ENCODE data around the gene SLC10A6.
A peak's percentile ranks its signal among the peaks of the same experiment; 100 is the strongest.

The SLC10A6 gene

DNA sequence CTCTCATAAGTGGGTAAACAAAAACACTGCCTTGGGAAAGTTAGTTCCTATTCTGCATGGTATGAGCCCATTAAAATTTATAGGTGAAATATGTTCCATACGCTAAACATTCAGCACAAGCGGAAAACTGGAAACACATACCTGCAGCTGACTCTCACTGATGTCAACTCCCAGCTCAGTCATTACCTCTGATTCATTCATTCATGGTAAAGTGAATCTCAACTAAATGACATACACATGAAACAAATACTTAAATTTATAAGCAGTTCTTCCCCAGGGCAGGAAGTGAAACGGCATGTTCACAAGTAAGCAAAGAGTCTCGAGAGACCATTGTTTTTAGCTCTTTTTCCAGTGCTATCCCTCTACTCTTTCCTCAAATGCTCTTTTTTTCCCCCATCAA, 1.6 kb downstream of the SLC10A6 start:
- DNase-seq (ENCODE audit: low spot score): no peak

DNA sequence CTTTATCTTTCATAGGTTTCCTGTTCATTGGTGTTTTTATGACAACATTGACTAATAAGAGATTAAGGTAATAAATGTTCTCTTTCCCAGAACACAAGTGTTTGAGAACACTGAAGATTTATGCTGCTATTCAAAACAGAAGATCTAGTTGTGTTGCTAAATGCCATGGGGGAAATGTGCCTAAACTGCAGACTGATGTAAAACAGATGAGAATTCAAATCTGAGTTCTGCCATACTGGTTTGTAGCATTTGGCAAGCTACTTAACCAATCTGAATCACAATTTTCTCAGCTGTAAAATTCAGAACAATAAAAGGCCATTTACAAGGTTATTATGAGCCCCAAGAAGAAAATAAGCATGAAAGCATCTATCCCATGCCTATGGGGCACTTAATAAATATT, 2.3 kb downstream of the SLC10A6 start:
- DNase-seq (ENCODE audit: low spot score): no peak

DNA sequence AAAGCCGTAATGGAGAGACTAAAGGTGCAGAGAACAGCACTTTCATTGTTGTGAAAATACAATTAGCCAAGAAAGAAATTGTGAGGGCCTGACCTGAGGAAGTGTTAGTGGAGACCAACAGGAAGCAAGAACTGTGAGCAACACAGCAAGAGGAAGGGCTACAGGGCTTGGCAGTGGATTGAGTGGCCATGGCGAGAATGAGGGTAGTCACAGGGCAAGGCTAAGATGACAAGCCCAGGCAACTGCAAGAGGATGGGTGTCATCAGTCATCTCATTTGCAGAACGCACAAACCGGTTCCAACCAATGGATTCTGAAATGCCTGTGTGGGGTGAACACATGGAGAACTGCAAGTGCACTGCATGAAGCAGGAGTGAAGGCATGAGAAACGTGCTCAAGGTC, 3.6 kb downstream of the SLC10A6 start:
- DNase-seq (ENCODE audit: low spot score): no peak

DNA sequence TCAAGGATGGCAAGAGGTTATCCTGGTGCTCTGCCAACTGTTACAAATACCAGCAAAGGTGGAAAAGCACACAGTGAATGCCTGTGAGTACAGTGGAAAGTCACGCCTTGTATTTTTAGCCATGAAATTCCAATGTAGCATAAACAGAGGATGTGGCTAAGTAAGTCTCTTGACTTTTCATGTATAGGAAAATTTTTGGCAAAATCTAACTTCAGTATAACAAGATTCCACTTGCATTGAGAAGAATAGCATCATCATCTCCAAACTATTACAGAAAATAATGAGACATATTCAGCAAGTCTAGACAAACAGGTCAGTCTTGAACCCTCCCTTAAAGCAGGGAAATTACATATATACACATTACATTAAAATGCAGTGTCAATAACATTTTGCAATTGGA, 7.9 kb downstream of the SLC10A6 start:
- no peak for DNase-seq (ENCODE audit: low spot score)

DNA sequence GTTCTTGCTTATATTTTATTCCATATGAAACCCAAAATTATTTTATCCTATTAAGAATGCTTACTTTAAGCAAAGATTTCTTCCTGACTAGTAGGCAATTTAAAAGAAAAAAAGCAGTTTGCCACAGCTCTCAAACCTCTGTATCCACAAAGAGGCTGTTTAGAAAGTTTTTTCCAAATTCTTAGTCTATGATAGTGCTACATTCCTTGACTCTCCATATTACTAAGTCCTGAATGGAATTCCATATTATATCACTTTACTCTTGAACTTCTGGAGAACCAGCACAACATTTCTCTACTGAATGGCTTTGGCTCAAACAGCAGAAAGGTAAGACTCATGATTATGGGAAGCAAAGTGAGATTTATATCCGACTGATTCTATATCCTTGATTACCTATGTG, 8.3 kb downstream of the SLC10A6 start:
- no peak for DNase-seq (ENCODE audit: low spot score)

DNA sequence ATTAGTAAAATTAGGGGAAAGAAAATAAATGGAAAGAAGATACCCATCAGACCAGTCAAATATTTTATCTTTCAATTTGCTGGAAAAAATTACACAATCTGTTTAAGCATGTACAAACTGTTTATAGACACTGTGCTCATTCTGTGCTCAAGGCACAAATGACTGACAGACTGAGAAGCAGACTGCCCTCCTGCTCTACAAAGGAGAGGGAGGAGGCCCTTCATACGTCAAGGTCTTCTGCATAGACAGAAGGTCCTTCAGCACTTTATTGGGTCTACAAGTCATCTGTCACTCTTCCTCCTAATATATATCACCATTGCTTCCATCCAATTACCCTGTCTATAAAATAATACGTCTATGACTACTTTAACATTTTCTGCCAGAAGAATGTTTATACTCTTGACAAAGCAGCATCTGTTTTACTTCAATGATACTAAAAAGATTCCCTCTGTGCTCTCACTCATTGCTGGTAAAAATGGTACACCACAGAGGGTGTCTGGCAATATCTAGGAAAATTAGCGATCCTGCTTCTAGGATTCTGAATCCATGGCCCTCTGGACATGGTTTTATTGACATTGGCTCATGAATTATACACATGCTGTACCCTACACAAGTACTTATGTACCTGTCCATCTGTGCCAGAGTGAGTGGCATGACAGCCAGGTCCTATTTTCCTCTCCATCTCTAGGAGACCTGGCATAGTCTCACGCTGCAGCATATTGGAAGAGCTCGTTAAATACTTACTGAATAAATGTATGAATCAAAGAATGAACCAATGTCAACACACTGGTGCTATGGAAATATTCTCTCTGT, 11.3 kb downstream of the SLC10A6 start:
- no peak for DNase-seq (ENCODE audit: low spot score)

DNA sequence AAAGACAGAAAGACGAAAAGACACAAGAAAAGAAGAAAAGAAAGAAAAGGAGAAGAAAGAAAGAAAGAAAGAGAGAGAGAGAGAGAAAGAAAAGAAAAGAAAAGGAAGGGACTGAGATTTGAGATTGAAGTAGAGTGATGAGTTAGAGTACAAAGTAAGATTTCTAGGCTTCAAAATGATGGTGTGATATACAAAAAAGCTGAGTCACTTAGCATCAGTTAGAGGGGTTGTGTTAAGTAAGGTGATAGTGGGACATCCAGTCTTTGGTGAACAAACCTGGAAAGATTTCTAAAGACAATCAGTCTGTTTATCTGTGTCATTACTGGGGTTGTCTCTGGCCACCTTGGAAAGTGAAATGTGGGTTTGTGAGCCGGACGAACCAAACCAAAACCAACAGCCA, 13.5 kb downstream of the SLC10A6 start:
- DNase-seq (ENCODE audit: low spot score): no peak

DNA sequence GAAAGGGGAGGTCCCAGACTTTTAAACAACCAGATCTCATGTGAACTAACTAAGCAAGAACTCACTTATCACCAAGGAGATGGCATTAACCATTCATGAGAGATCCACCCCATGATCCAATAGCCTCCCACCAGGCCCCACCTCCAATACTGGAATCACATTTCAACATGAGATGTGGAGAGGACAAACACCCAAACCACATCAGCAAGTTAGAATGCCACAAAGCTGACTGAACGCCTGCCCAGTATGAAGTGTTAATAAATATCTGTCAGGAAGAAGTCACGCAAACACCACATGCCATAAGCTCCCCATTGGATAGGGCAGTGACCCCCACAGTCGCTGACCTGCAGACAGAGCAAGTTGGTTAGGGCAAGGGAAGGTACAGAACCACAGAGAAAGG, 14.3 kb downstream of the SLC10A6 start:
- no peak for DNase-seq (ENCODE audit: low spot score)

DNA sequence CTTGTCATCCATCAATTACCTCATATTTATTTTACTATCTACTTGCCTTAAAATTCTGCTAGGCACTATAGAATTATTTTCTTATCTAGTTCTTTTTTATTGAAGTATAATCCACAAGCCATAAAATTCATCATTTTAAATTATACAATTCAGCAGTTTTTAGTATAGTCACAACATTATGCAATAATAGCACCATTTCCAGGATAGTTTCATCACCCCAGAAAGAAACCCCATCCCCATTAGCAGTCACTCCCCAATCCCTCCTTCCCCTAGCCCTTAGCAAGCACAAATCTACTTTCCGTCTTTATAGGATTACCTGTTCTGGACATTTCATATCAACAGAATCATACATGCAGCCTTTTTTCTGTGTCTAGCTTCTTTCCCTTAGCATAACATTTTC, 15.6 kb downstream of the SLC10A6 start:
- no peak for DNase-seq (ENCODE audit: low spot score)

DNA sequence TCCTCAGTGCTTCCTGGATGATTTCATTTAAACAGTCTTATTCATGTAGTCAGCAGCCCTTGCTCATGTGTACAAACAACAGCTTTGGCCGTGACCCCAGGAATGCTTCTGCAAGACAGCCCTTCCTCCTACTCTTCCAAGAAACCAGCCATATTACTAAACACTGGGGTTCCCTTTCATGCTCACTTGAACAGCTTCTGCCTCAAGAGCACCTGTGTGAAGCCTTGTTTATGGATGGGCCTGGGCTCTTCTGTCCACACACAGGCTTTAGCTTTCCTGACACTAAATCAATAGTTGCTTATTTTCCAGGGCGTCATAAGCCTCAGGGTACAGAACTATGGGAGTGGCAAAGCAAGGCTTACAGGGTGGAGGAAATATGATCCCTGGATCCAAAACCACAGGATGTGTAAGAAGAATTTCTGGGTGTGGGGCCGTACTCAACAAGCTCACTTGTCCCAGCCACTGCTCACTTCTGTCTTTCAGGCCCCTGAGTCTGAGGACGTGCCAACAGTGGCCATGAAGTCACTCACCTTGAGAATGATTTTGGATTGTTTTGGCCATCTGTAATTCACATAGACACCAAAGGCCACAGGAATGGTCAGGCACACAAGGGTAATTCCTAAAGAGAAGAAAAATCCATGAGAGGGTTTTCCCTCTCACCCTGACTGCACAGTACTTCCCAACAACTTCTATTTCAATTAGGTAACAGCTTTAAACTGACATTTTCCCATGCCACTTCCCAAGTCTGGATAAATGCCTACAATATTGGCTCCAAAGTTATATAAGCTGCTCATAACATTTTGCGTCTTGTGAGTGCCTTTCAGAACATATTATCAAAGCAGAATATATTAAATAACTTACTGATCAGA, 17.7 kb downstream of the SLC10A6 start:
- DNase-seq (ENCODE audit: low spot score): peak; percentile 3

DNA sequence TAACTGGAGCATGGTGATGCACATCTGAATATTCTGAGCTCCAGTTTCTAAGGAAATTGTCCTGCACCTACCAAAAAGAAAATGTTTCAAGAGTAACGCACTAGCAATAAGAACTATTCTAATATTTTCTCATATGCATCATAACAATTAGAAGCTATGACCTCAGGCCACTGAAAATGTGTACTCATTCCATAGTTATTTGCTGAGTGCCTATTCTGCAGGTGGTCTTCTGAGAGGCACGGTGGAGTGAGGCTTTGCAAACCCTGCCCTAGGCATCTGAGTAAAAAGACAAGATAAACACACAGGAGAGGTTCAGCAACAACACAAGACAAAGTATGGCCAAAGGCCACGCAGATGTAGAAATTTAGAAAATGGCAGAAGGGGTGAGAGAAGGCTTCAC, 23.7 kb downstream of the SLC10A6 start:
- no peak for DNase-seq (ENCODE audit: low spot score)

DNA sequence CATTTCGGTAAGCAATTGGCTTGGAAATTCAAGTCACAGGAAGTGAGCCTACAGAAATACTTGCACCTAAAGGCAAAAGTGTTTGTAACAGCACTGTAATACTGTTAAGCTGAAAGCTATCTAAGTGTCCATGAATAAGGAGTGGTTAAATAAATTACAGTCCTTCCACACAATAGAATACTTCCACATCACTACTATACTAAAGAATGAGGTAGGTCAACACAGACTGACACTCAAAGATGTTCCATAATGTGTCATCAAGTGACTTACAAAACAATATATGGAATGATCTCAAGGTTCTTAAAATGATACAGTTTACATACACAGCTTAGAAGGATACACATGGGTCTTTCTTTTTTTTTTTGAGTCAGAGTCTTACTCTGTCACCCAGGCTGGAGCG, 27.0 kb downstream of the SLC10A6 start:
- DNase-seq (ENCODE audit: low spot score): no peak

DNA sequence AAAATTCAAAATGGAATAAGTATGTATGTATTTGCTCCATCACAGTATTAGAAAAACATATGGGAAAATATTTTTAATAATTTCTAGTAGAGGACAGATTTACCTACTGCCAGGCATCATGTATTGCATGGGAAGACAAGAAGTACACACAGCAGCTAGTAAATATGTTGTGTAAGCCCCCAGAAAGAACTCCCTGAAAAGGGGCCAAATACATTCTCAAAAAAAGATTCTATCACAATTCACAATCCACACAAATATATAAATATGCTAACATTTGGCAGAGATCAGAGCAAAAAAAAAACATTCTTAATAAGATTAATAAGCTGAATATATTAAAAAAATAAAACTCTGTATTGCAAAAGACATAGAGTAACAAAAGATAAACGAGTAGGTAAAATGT, 28.0 kb downstream of the SLC10A6 start:
- DNase-seq (ENCODE audit: low spot score): no peak

DNA sequence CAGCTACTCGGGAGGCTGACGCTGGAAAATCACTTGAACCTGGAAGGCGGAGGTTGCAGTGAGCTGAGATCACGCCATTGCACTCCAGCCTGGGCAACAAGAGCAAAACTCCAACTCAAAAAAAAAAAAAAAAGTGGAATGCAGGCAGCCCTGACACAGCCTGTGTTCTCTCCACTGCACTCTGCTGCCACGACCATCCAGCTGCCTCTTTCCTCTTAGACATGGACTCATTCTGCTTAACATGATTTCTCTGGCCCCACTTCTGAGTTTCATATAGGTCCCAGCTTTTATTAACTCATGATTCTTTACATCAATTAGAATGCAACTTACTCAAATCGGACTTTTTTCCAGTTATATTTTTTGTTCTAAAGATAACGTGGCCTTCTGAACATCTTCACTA, 29.6 kb downstream of the SLC10A6 start:
- no peak for DNase-seq (ENCODE audit: low spot score)

DNA sequence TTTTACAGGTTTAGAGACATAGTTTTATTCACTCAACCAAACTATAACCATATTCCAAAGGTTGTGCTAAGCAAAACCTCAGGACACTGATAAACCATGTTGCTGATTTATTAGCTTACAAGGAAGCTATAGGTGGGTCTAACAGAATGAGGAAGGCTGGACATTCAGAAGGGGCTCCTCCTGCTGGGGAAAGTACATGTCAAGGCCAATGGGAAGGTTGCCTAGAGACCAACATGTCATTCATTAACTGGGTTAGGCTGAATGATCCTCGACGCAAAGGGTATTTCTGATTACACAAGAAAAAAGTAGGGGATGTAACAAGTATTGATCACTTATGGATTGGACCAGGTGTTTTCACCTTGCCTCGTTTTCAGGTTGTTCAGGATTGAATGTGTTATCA, 30.3 kb downstream of the SLC10A6 start:
- peak; percentile 10 for DNase-seq (ENCODE audit: low spot score)

DNA sequence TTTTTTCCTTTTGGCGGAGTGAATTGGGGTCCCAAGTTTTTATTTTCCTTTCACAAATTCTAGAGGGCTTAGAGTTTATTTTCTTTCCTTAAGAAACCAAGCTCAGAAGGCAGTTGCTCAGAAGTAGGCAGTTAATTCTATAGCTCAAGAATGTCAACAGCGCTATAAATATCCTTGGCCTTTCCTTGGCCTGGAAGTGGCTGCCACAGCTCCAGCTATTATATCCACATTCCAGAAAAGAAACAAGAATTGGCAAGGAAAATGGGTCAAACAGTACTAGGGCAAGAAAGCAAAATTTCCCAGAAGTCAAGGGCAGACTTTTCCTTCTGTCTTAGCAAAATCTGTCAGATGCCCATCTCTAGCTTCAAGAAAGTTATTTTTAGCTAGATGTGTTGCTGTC, 31.0 kb downstream of the SLC10A6 start:
- no peak for DNase-seq (ENCODE audit: low spot score)

DNA sequence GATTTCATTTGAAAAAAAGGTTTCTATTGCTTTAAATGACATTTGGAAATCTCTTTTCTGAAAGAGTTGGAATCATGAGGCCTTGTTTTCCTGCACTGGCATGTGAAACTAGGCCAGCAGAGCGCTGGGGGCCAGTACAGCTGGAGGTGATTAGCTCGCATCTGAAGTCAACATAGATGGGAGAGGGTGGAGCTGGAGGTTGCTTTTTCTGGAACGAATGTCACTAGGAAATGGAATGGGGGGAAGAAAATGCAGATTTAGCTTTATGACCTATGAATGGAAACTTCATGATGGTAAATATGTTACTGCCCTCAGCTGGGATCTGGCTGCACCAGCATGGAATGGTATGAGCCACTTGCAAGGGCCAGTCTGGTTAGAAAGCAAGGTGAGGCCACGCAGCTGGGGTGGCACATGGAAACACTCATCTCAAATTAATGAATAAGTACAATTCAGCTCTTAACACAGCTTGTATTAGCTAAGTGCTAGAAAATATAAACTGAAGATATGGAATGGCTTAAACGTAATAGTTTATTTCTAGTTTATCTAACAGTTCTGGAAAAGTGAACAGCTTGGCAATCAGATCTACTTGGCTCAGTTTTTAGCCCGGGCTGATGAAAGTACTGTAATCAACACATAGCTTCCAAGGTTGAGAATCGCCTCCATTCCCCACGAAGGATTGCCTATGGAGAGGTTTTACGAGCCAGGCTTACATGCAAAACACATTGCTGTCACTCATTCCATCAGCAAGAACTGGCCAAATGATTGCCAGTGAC, 32.5 kb downstream of the SLC10A6 start:
- no peak for DNase-seq (ENCODE audit: low spot score)

DNA sequence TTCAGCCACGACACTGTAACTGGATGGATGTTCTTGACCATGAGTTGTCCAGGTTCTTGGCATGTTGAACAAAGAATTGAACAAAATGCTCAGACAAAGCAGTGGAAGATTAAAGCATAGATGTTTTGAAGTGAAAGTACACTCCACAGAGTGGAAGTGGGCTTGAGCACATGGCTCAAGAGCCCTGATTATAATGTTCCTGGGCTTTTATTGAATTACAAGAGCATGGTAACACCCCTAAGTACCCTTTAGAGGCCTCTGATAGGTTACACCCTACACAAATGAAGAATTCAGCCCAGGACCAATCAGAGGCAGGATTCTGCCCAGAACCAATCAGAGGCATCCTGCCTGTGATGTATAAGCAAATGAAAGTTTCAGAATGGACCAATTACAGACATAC, 33.5 kb downstream of the SLC10A6 start:
- no peak for DNase-seq (ENCODE audit: low spot score)

DNA sequence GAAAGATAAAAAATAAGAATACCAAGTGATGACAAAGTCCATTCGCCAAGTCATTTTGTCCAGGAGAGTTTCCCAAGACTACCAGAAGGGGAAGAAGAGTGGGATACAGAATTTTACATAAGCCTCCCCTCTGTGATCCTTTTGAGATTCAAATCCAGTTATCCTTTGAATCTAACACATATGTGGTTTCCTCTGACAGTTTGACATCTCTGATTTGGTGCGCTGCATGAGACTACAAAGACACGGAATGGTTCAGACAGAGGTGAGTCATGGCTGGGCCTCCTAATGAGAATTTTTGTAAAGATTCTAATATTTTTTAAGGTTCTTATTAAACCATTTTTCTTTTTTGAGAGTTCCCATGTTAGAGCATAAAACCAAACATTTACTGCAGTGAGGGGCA, 38.3 kb downstream of the SLC10A6 start:
- no peak for DNase-seq (ENCODE audit: low spot score)

DNA sequence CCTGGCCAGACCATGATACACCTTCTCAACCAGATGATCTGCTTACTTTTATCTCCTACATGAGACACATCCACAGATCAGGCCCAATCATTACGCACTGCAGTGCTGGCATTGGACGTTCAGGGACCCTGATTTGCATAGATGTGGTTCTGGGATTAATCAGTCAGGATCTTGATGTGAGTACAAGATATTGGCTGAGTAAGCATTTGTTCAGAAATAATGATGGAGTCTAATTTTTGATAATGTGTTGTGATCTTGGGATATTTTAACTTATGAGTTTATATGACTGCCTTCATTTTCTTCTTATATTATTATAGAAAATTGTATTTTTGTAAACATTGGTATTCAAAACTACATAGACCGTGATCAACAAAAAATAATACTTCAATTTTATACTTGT, 39.4 kb downstream of the SLC10A6 start:
- no peak for DNase-seq (ENCODE audit: low spot score)

DNA sequence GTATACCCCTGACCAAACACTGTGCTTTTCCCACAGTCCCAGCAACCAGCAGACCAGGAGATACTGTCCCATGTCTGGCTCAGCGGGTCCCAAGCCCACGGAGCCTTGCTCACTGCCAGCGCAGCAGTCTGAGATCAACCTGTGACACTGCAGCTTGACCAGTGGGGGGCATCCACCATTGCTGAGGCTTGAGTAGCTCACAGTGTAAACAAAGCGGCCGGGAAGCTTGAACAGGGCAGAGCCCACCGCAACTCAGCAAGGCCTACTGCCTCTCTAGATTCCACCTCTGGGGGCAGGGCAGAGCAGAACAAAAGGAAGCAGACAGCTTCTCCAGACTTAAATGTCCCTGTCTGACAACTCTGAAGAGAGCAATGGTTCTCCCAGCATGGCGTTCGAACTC, 58.1 kb downstream of the SLC10A6 start:
- DNase-seq (ENCODE audit: low spot score): peak; percentile 4

DNA sequence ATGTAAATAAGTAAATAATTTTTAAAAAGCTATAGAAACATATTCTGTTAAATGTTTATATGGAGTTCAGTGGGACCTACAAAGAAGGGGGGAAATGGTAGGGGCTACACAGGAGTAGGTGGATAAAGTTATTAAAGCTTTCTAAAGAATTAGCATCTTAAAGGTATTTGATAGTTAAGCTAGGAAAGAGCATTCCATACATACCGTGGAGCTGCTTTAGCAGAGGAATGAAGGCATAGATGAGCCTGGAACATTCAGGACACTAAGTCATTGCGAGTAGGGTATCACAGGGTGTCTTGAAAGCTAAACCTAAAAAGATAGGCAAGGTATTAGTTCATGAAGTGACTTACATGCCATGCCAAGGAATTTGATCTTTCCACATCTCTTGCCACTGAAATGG, 60.4 kb downstream of the SLC10A6 start:
- no peak for DNase-seq (ENCODE audit: low spot score)

DNA sequence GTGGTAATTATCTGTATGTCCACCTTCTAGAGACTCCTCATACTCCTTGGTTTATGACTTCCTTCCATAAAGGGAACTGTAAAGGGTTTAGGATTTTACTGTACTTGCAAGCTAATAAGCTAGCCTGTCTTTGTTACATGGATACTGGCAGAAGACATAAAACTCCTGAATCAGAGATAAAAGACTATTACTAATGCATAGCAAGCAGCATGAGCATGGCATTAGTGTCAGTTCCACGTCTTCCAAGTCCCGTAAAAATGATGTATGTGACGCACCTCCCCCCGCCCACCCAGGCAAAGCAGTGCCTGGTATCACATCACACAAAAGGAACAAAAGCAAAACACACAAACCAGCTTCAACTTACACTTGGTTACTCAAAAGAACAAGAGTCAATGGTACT, 71.0 kb downstream of the SLC10A6 start:
- DNase-seq (ENCODE audit: low spot score): no peak
